ENCODE data around the gene CHFR.

Gene CHFR

GRCh38 chr12:132923356-132923909, 36.0 kb upstream of the CHFR start:
- Histone ChIP-seq H3K4me3 (ENCODE audit: low read depth, low read length, poor library complexity, severe bottlenecking) (no peak overlapping the region), H3K27me3 (ENCODE audit: insufficient read depth, low read length) (no peaks in the 10 kb centered on the region), H2AFZ (ENCODE audit: low read length) (no peak overlapping the region), H3K9ac (ENCODE audit: low read length) (no peak overlapping the region), H3K4me1 (ENCODE audit: insufficient read depth, low read length, severe bottlenecking) (no peaks in the 10 kb centered on the region), H3K9me3 (ENCODE audit: low read length) (peaks cover 68% of the 10 kb centered on the region), H3K27ac (ENCODE audit: low read depth, low read length, poor library complexity, severe bottlenecking) (no peak overlapping the region), H3K4me2 (ENCODE audit: low read length) (no peak overlapping the region), H3K79me2 (ENCODE audit: insufficient read depth, low read length) (no peaks in the 10 kb centered on the region), H4K20me1 (ENCODE audit: insufficient read depth, low read length) (no peaks in the 10 kb centered on the region), H3K9me2 (ENCODE audit: low read depth, low read length) (no peaks in the 10 kb centered on the region), H3K36me3 (ENCODE audit: insufficient read depth, low read length) (peaks cover 6% of the 10 kb centered on the region), H3F3A (ENCODE audit: insufficient read depth, low read length) (no peaks in the 10 kb centered on the region)
- TF ChIP-seq EZH2 (IDR thresholded peaks at IDR 0.05; ENCODE audit: borderline replicate concordance, low read length), result no peak
- TF ChIP-seq CTCF (IDR thresholded peaks at IDR 0.05; ENCODE audit: low read length), result no peak

DNA sequence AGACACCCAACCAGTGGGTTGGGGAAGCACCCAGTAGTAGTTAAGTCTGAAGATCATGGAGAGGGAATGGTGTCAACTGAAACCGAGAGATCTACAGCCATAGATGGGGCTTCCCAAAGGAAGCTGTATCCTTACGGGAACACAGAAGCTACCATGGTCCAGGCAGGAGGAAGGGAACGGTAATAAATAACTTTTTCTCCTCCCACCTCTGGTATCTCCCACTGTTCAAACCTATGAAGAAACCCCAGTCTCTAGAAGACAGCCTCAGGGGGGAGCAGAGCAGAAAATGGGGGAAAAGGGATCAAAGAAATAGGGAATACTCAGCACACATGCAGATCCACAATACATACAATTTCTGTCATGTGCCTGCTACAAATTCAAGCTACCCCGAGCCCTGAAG, 35.3 kb upstream of the CHFR start:
- no peaks in the 10 kb centered on the region for H3K4me1 ChIP-seq (ENCODE audit: insufficient read depth, low read length, severe bottlenecking)
- no peak for TF ChIP-seq CTCF (IDR thresholded peaks at IDR 0.05; ENCODE audit: low read length)
- no peak for TF ChIP-seq EZH2 (IDR thresholded peaks at IDR 0.05; ENCODE audit: borderline replicate concordance, low read length)
- H3K4me2 ChIP-seq (ENCODE audit: low read length), result no peak overlapping the region
- H3K9me2 ChIP-seq (ENCODE audit: low read depth, low read length), result no peaks in the 10 kb centered on the region
- no peak overlapping the region for H3K27ac ChIP-seq (ENCODE audit: low read depth, low read length, poor library complexity, severe bottlenecking)
- peaks cover 6% of the 10 kb centered on the region for H3K36me3 ChIP-seq (ENCODE audit: insufficient read depth, low read length)
- H3K27me3 ChIP-seq (ENCODE audit: insufficient read depth, low read length), result no peaks in the 10 kb centered on the region
- no peaks in the 10 kb centered on the region for H3F3A ChIP-seq (ENCODE audit: insufficient read depth, low read length)
- no peak overlapping the region for H3K9ac ChIP-seq (ENCODE audit: low read length)
- no peaks in the 10 kb centered on the region for H3K79me2 ChIP-seq (ENCODE audit: insufficient read depth, low read length)
- H2AFZ ChIP-seq (ENCODE audit: low read length), result no peak overlapping the region
- peaks cover 64% of the 10 kb centered on the region for H3K9me3 ChIP-seq (ENCODE audit: low read length)
- H3K4me3 ChIP-seq (ENCODE audit: low read depth, low read length, poor library complexity, severe bottlenecking), result no peak overlapping the region
- H4K20me1 ChIP-seq (ENCODE audit: insufficient read depth, low read length), result no peaks in the 10 kb centered on the region

GRCh38 chr12:132921685-132922084, 34.3 kb upstream of the CHFR start:
- Histone ChIP-seq H3K27me3 (ENCODE audit: insufficient read depth, low read length) (no peaks in the 10 kb centered on the region), H2AFZ (ENCODE audit: low read length) (no peak overlapping the region), H3K79me2 (ENCODE audit: insufficient read depth, low read length) (no peaks in the 10 kb centered on the region), H3K9me3 (ENCODE audit: low read length) (peaks cover 61% of the 10 kb centered on the region), H3K9me2 (ENCODE audit: low read depth, low read length) (no peaks in the 10 kb centered on the region), H3F3A (ENCODE audit: insufficient read depth, low read length) (no peaks in the 10 kb centered on the region), H3K4me3 (ENCODE audit: low read depth, low read length, poor library complexity, severe bottlenecking) (no peak overlapping the region), H3K27ac (ENCODE audit: low read depth, low read length, poor library complexity, severe bottlenecking) (no peak overlapping the region), H3K36me3 (ENCODE audit: insufficient read depth, low read length) (peaks cover 6% of the 10 kb centered on the region), H3K9ac (ENCODE audit: low read length) (no peak overlapping the region), H3K4me2 (ENCODE audit: low read length) (no peak overlapping the region), H4K20me1 (ENCODE audit: insufficient read depth, low read length) (no peaks in the 10 kb centered on the region), H3K4me1 (ENCODE audit: insufficient read depth, low read length, severe bottlenecking) (no peaks in the 10 kb centered on the region)
- TF ChIP-seq EZH2 (IDR thresholded peaks at IDR 0.05; ENCODE audit: borderline replicate concordance, low read length) (no peak), CTCF (IDR thresholded peaks at IDR 0.05; ENCODE audit: low read length) (peak; percentile 27; the same call in 1 of the 2 replicates)
